GM21619 (cell line): ENCODE measurements around the gene POMGNT2.
"Not testable (repeated sequence)": the region's sequence is repeated elsewhere in the genome, so short reads cannot be mapped to it uniquely, and the experiment has no call there.

ENCODE experiments used
- ATAC-seq: cut with Tn5 transposase; IDR thresholded peaks from one replicate; pipeline ENCODE4 v1.9.1; 2021; ENCODE audit not compliant: unreplicated experiment

POMGNT2 gene

DNA sequence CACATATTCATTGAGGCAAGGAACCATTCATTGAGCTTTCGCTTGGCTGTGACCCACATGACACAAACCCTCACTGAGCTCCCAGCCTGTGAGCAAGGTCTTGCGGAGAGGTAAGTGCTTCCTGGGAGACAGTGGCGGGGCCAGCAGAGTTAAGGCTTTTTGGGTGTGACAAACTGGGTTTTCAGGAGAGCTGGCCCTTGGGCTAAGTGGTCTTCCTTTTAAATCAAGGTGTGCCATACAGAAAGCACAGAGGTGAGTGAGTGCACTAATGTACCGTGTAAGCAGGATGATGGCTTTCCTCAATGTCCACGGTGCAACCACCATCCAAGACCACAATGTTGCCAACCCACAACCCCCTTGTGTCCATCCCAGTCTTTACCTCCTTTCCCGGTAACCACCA, 28.6 kb downstream of the POMGNT2 start:
- ATAC-seq: no peak

- ATAC-seq: no peak
Measured at GRCh38 chr3:43076857-43077256, 29.0 kb downstream of the POMGNT2 start.

DNA sequence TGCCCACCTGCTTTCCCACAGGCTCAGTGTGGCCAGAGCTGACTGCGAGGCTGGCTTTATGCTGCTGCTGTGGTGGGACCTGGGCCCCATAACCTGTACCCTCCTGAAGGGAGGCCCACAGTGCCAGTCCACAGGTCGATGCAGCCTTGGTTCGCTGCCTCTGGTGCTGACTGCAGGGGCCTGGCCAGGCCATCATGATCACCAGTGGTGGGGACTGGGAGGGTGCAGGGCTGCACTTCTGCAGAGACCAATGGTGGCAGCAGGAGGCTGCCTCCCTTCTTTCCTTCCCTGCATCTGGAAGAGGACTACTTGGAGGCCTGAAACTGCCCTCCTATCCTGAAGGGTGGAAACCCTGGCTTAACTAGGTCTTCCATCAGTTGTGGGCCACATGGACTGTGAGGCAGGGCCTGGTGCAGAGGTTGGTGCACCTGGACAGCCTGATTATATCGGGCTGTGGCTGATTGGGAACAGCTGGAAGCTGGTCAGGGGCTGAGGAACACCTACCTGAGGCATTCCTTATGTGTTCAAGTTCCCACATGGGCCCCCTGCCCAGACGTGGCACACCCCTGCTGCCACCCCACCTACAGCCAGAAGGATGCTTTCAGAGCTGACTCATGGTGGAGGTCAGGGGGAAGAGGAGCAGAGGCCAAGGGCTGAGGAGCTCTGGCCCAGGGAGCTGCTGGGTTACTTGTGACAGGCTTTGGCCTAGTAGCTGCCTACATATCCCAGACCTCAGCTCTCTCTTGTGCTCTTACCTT, 29.8 kb downstream of the POMGNT2 start:
- no peak for ATAC-seq

DNA sequence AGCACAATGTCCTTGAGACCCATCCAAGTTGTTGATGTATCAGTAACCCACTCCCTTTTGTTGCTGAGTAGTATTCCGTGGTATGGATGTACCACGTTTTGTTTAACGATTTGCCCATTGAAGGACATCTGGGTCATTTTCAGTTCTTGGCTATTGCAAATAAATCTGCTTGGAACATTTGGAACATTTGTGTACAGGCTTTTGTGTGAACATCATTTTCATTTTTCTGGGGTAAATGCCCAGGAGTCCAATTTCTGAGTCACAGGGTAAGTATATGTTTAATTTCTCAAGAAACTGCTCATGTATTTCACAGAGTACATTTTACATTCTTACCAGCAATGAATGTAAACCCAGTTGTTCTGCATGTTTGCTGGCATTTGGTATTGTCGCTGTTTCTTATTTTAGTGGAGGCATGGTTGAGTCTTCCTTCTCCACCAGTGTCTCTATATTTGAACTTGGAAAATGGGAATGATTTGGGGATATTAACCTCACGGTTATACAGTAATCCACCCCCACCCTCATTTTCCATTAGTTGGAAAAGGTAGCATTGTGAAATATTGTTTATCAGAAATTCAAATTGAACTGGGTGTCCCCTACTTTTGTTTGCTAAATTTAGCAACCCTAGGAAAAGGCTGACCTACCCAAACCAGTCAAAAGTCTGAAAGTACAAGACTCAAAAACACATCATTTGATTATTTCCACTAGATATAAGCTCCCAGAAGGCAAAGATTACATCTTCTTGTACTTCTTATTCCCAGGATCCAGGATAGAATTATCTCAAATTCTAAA, 30.8 kb downstream of the POMGNT2 start:
- ATAC-seq: no peak

DNA sequence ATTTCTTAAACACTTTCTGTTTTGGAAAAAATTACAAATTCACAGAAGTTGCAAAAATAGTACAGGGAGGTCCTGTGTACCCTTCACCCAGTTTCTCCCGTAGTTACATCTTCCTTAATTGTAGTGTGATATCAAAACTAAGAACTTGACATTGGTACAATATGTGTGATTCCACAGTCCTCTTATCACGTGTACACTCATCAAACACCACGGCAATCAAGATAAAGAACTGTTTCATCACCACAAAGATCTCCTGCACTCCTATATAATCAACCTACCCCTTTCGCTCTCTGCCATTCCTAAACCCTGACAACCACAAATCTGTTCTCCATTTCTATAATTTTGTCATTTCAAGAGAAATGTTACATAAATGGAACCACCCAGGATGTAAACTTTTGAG, 31.4 kb downstream of the POMGNT2 start:
- ATAC-seq: no peak

DNA sequence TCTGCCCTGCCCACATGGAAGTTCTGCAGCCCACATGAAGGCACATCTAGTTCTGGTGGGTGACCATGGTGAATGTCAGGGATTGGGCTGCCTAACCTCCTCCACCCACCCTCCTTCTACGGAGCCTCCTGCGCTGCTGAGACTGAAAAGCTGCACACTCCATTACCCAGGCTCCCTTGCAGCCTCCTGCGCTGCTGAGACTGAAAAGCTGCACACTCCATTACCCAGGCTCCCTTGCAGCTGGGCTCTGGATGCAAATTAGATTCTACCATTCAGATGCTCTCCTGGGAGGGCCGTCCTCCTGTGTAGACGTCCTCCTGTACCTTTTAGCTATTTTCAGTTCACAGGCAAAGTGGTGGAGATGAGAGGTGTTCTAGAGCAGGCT, 32.1 kb downstream of the POMGNT2 start:
- no peak for ATAC-seq

DNA sequence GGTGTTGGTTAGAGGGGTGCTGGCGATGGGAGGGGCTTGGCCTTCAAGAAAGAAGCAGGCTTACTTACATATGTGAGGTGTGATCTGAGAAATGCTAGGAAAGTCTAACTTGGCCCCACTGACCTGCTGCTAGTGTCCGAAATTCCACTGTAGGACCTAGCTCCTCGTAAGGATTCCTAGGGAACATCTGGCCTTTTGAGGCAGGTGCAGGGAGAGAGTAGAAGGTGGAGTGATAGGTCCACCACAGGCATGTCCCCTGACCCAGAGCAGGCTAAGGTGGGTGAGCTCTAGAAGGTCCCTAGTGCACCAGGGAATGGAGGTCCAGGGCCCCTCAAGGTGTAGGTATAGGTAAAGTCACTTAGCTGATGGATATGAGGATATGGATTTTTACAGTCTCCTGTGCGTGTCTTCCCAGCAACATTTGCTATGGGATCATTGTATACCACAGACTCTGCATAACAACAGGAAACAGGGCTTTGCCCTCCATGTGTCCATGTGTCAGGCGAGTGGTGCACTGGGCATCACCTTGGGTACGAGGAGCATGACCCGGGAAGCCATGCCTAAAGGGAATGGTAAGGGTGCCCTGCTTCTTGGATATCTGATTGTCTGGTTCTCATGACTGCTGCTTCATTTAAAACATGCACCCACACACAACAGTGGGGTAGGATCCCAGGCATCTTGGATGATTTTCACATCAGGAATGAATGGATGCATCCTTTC, 32.6 kb downstream of the POMGNT2 start:
- ATAC-seq: no peak

DNA sequence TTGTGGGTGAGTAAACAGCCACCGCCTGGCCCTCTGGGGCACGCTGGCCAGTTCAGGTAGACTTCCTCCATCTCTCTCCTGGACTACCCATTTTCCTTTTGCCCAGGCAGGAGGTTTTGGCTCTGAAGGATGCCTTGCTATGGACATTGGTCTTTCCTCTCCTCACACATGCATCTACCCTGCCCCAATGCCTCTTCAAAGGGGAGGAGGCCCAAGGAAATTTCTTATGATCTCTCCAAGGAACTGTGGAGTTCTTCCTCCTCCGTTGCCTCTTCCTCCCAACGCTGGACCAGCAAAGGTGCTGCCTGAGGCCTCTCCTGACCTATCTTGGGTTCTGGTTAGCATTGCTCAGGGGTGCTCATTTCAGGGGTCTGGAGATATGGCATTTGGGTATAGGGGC, 33.5 kb downstream of the POMGNT2 start:
- ATAC-seq: no peak

DNA sequence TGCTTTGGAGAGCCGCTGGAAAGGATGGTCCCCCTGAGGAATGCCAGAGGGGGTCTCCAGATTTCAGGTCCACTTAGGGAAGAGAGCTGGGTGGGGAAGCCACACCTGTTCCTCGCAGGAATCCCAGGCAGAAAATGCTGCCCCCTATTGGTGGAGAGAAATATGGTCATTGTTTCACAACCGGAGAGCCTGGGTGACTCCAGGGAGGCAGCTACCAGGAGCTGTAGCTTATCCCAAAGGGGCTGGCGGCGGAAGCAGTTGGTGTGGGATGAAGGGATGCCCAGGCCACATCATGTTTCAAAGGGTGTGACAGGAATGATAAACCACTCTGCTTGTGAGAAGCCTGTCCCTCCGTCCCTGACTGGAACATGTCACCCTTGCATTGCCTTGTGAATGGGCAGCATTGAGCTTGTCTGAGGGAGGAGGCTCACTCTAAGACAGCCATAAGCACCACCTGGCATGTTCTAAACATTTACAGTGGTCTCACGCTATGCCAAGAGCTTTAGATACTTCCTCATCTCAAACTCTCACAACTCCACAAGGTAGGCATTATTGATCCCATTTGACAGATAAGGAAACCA, 34.5 kb downstream of the POMGNT2 start:
- ATAC-seq: no peak

- not testable (repeated sequence) for ATAC-seq
Measured at GRCh38 chr3:43070670-43071069, 35.2 kb downstream of the POMGNT2 start.

DNA sequence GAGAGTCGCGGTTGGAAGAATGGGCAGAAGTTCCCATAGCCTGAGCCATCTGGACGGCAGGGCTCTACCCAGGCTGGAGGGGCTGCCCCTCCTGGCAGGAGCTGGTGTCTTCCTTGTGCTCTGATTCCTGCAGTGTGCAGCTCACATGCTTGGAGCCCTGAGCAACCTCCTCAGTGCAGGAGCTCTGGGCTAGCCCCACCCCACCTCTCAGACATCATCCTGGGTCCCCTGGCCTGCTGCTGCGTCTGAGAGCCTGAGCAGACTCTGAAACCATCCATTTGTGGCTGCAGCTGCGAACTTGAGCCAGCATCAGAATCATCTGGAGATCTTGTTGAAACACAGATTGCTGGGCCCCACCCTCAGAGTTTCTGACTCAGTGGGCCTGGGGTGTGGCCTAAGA, 42.8 kb downstream of the POMGNT2 start:
- no peak for ATAC-seq

GRCh38 chr3:43062564-43063040, 43.3 kb downstream of the POMGNT2 start:
- ATAC-seq: no peak

DNA sequence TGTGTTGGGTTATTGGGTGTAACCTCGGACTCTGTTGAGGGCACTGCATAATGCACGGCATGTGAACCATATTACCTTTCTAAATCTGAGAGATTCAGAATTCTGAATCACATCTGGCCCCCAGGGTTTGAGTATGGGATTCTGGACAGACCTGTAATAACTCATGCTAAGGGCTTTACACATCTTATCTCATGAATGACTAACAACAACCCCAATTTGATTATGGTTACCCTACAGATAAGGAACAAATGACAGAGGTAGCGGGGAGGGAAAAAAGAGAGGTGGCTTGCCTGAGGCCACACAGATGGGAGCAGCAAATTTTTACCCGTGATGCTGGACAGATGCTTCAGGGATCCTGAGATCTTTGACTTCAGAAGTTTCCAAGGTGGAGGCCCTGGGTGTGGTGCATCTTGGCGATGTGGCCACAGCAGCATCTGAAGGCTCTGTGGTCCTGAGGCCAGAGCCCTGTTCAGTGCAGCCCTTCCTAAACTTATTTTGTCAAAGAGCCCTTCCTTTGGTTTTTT, 43.8 kb downstream of the POMGNT2 start:
- ATAC-seq: no peak

- no peak for ATAC-seq
Measured at GRCh38 chr3:43061101-43061895, 44.6 kb downstream of the POMGNT2 start.

GRCh38 chr3:43059456-43059855, 46.4 kb downstream of the POMGNT2 start:
- no peak for ATAC-seq

DNA sequence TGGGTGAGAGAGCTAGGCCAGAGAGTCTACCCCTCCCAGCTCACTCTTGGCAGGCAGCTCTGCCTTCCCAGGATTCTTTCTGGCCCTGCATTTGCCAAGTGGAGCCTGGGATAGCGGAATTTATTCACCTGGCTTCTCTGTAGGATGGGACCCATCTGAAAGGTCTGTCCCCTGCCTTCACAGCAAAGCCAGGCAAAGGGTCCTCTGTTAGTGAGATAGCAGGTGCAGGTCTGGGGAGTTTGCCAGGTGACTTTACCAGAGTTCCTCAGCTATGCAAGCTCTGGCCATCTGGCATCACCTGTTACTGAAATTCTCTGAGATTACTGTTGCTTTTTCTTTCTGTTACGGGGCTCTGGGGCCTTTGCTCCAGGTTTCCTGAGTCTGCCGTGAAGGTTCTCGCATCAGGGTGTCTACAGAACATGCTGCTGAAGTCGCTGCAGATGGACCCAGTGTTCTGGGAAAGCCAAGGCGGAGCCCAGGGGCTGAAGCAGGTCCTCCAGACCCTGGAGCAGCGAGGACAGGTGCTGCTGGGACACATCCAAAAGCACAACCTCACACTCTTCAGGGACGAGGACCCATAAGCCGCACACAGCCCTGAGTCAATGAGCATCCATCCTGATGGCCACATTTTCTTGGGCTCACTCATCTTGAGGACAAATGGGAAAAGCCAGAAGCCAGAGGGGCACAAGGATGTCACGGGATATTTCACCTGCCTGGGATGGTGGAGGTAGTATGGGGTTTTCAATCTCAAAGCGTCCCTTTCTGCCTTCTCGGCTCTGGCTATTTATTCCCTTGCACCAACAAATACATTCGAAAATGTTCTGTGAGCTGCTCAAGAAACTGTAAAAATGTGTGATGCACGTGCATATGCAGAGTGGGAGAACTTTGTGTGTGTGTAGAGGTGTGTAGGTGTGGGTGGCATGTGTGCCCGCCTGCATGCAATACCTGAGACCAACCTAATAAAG, 49.8 kb downstream of the POMGNT2 start:
- ATAC-seq: no peak

DNA sequence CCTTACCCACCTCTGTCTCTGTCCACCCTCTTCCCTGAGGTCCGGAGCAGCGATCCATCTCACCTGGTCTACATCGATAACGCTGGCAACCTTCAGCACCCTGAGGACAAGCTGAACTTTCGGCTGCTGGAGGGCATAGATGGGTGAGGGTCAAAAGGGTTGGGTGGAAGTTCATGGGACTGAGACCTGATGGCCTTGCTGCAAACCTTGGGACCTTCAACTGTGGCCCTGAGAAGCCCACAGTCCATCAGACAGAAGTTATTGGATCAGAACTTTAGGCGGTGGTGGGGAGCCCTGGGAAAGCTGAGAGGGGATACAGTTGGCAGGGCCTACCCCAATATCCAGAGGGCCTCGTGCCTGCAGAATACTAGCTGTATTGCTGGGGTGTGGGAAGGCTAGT, 50.5 kb downstream of the POMGNT2 start:
- ATAC-seq: no peak

GRCh38 chr3:43054754-43055153, 51.1 kb downstream of the POMGNT2 start:
- no peak for ATAC-seq

DNA sequence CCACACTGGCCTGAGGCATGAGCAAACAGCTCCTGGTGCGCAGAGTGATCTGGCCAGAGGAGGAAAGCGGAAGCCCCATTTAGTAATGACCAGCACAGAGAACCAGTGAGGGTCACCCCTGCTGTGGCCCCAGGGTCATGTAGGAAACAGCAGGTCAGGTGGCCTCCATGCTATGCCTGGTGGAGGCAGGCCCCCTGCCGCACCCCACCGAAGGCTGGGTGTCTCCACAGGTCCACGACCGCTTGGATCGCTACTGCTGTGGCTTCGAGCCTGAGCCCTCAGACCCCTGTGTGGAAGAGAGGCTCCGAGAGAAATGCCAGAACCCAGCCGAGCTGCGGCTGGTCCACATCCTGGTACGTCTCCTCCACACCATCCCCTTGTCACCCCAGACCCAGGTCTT, 52.6 kb downstream of the POMGNT2 start:
- ATAC-seq: no peak
